ENCODE data around the gene KCNJ4.
"Not testable (repeated sequence)": the region's sequence is repeated elsewhere in the genome, so short reads cannot be mapped to it uniquely, and the experiment has no call there.

KCNJ4 gene

GRCh38 chr22:38381371-38381770 lies 73.6 kb downstream of the KCNJ4 start:
- DNase-seq (ENCODE audit: low read depth), result not testable (repeated sequence)
